HG02970 (cell line): ENCODE measurements around the gene ENC1.

ENCODE experiments used
- ATAC-seq: cut with Tn5 transposase; IDR thresholded peaks from one replicate; pipeline ENCODE4 v1.9.1; 2021; ENCODE audit warnings: mild to moderate bottlenecking, moderate library complexity, moderate number of reproducible peaks; ENCODE audit not compliant: unreplicated experiment, low FRiP score

The ENC1 gene

GRCh38 chr5:74632947-74633356 lies 7.6 kb downstream of the ENC1 start:
- no peak for ATAC-seq

GRCh38 chr5:74631081-74631953 lies 9.2 kb downstream of the ENC1 start:
- ATAC-seq: peak; percentile 78

- no peak for ATAC-seq
Measured at GRCh38 chr5:74630453-74631066, 10.0 kb downstream of the ENC1 start.

GRCh38 chr5:74629326-74629725 lies 11.2 kb downstream of the ENC1 start:
- ATAC-seq: no peak

- no peak for ATAC-seq
Measured at GRCh38 chr5:74628359-74628758, 12.2 kb downstream of the ENC1 start.

- no peak for ATAC-seq
Measured at GRCh38 chr5:74627646-74628279, 12.8 kb downstream of the ENC1 start.

- ATAC-seq: no peak
Measured at GRCh38 chr5:74626386-74627222, 13.9 kb downstream of the ENC1 start.

- no peak for ATAC-seq
Measured at GRCh38 chr5:74625742-74626241, 14.7 kb downstream of the ENC1 start.

- ATAC-seq: no peak
Measured at GRCh38 chr5:74624931-74625505, 15.5 kb downstream of the ENC1 start.

- no peak for ATAC-seq
Measured at GRCh38 chr5:74624501-74624900, 16.0 kb downstream of the ENC1 start.

- no peak for ATAC-seq
Measured at GRCh38 chr5:74623748-74624408, 16.6 kb downstream of the ENC1 start.

- no peak for ATAC-seq
Measured at GRCh38 chr5:74623006-74623611, 17.4 kb downstream of the ENC1 start.

- no peak for ATAC-seq
Measured at GRCh38 chr5:74622122-74622521, 18.4 kb downstream of the ENC1 start.

GRCh38 chr5:74621492-74621891 lies 19.0 kb downstream of the ENC1 start:
- no peak for ATAC-seq

GRCh38 chr5:74619308-74619707 lies 21.2 kb downstream of the ENC1 start:
- no peak for ATAC-seq

- ATAC-seq: no peak
Measured at GRCh38 chr5:74618106-74618505, 22.4 kb downstream of the ENC1 start.

GRCh38 chr5:74617202-74617601 lies 23.3 kb downstream of the ENC1 start:
- ATAC-seq: no peak

GRCh38 chr5:74616236-74617146 lies 24.0 kb downstream of the ENC1 start:
- no peak for ATAC-seq
